ENCODE results near the gene CECR2. TPM values are rescaled to one million over a fixed set of nuclear protein-coding genes. Genes with fewer than 3 reads are reported as not detected.

Gene CECR2
- total and polyA plus RNA-seq, 2 of the 8 experiments (the other 6 are each of a cell fraction or from before 2014, with no cell fraction given) = 18.3 to 123 TPM

- H3K4me1 ChIP-seq (replicated peaks in 1 of 4; ENCODE audit: control insufficient read depth in 3 of 4, insufficient read depth in 4 of 4, low read length in 3 of 4) = peaks cover 12 to 28% (median 19%) of the 10 kb centered on the region in 4 experiments
- no peak overlapping the region for H2BK5ac ChIP-seq (ENCODE audit: low read depth, low read length)
- H3K27ac ChIP-seq (ENCODE audit: low read depth, low read length) = no peak overlapping the region
- H4K20me1 ChIP-seq (replicated peaks in 1 of 2; ENCODE audit: control insufficient read depth in 1 of 2, insufficient read depth in 2 of 2, low read length in 2 of 2) = peaks cover 14 to 33% of the 10 kb centered on the region in 2 experiments
- H3K18ac ChIP-seq (ENCODE audit: extremely low read depth, low read length) = no peak overlapping the region
- no peak overlapping the region for H2BK15ac ChIP-seq (ENCODE audit: low read length)
- H3K4me2 ChIP-seq (ENCODE audit: insufficient read depth in 1 of 2, low read depth in 2 of 2, low read length in 2 of 2) = no peak overlapping the region; a peak in 1 of 4 replicates
- H2BK12ac ChIP-seq (ENCODE audit: low read depth, low read length) = no peak overlapping the region
- no peak overlapping the region for H3K23ac ChIP-seq (ENCODE audit: insufficient read length)
- H3K4me3 ChIP-seq (ENCODE audit: extremely low read depth in 1 of 4, insufficient read depth in 2 of 4, low read depth in 3 of 4, low read length in 4 of 4) = no peak overlapping the region
- H4K5ac ChIP-seq (ENCODE audit: insufficient read length, low read depth, low read length) = no peak overlapping the region
- ChIA-PET CTCF (ENCODE audit: partially characterized antibody) (interaction anchor here (0.5 to 2.5 kb wide), 6 partner anchors 8 to 1960 kb away, joined by 3 to 18 read pairs (median 3); no protein-coding TSS in a partner anchor), POLR2A (ENCODE audit: partially characterized antibody) (interaction anchor here (0.6 to 1.8 kb wide), 3 partner anchors 14 to 237 kb away, joined by 3 to 6 read pairs (median 4); no protein-coding TSS in a partner anchor)
- H2BK20ac ChIP-seq (ENCODE audit: low read length) = no peak overlapping the region
- peaks cover 11% of the 10 kb centered on the region for H3K79me1 ChIP-seq (ENCODE audit: low read depth, low read length)
- H4K91ac ChIP-seq (replicated peaks; ENCODE audit: insufficient read length, low read length) = no peak overlapping the region
- no peaks in the 10 kb centered on the region for H3K36me3 ChIP-seq (ENCODE audit: control insufficient read depth in 2 of 4, insufficient read depth in 4 of 4, low read length in 3 of 4)
- no peak for FAIRE-seq
- H2AFZ ChIP-seq (ENCODE audit: low read length) = no peak overlapping the region
- no peaks in the 10 kb centered on the region for H3K9me3 ChIP-seq (ENCODE audit: insufficient read depth in 2 of 2, low read depth in 1 of 2, low read length in 1 of 2)
- no peak overlapping the region for H3K14ac ChIP-seq (ENCODE audit: insufficient read length)
- no peak overlapping the region for H2BK120ac ChIP-seq (replicated peaks; ENCODE audit: low read depth, low read length)
- no peak overlapping the region for H3K56ac ChIP-seq (replicated peaks; ENCODE audit: insufficient read length, low read depth, low read length)
- peaks cover 23 to 99% of the 10 kb centered on the region in 2 experiments; a peak in 3 of 4 replicates for H3K79me2 ChIP-seq (ENCODE audit: control insufficient read depth in 1 of 2, insufficient read depth in 2 of 2, low read length in 2 of 2)
- H3K27me3 ChIP-seq (replicated peaks in 1 of 4; ENCODE audit: control insufficient read depth in 3 of 4, extremely low read depth in 1 of 4, insufficient read depth in 3 of 4, low read length in 3 of 4) = no peaks in the 10 kb centered on the region
- no peak overlapping the region for H3K4ac ChIP-seq (replicated peaks; ENCODE audit: insufficient read length, low read depth, low read length)
- no peak for DNase-seq (ENCODE audit: low read depth in 1 of 2, low spot score in 2 of 2)
- H4K8ac ChIP-seq (ENCODE audit: extremely low read depth, insufficient read depth, low read length) = no peak overlapping the region
- peaks cover 2% of the 10 kb centered on the region; the same call in 1 of the 2 replicates for H3K23me2 ChIP-seq (ENCODE audit: low read depth, low read length)
- H3K9ac ChIP-seq (replicated peaks in 1 of 4; ENCODE audit: extremely low read depth in 1 of 4, low read depth in 3 of 4, low read length in 3 of 4) = no peak overlapping the region
- H2AK5ac ChIP-seq (ENCODE audit: low read depth, low read length) = no peak overlapping the region
- WGBS, 2 experiments (ENCODE audit: extremely low coverage in 1 of 2, insufficient coverage in 1 of 2, insufficient read length in 1 of 2, insufficient replicate concordance in 2 of 2, low coverage in 1 of 2, low lambda C conversion rate in 2 of 2, missing lambda C conversion rate in 1 of 2) = 80% methylated on average over 2 of the region's 2 CpGs; no CpG with 5 or more reads in 1 of the 2 experiments
- TF ChIP-seq SIN3A (conservative IDR thresholded peaks at IDR 0.05 in 1 of 2, IDR thresholded peaks at IDR 0.05 in 1 of 2; ENCODE audit: low read depth in 1 of 2, low read length in 2 of 2) (no peak), CBX8 (IDR thresholded peaks at IDR 0.05; ENCODE audit: borderline replicate concordance, low read depth, low read length) (no peak), POU5F1 (IDR thresholded peaks at IDR 0.05; ENCODE audit: low read depth, low read length) (no peak), BACH1 (IDR thresholded peaks at IDR 0.05; ENCODE audit: low read length) (no peak), JUND (IDR thresholded peaks at IDR 0.05; ENCODE audit: low read length) (no peak), CBX5 (IDR thresholded peaks at IDR 0.05; ENCODE audit: low read depth, low read length) (no peak), SIRT6 (IDR thresholded peaks at IDR 0.05; ENCODE audit: low read length) (no peak), CTCF (IDR thresholded peaks at IDR 0.05; ENCODE audit: control extremely low read depth in 1 of 3, insufficient read depth in 1 of 3, low read depth in 1 of 3, low read length in 3 of 3) (no peak), SIX5 (IDR thresholded peaks at IDR 0.05; ENCODE audit: low read depth, low read length) (no peak), RBBP5 (IDR thresholded peaks at IDR 0.05; ENCODE audit: borderline replicate concordance, low read depth, low read length) (no peak), ATF3 (IDR thresholded peaks at IDR 0.05; ENCODE audit: insufficient read depth, low read depth, low read length) (no peak)
Measured at GRCh38 chr22:17438026-17438425, 68.8 kb downstream of the CECR2 start.
